MM.1S (cell line): ENCODE data around the gene FCRL6.

Source experiments
- EZH2 ChIP-seq: fragments of 300-600 bp; sonication (generic); optimal IDR thresholded peaks from 2 replicates; pipeline ENCODE3; 2017; ENCODE audit warnings: low read depth, mild to moderate bottlenecking, antibody characterized with exemption, low read length, mixed read lengths
- TF ChIP-seq, protein P1 (sequence below): fragments of 300-600 bp; sonication (generic); IDR thresholded peaks from 2 replicates; pipeline ENCODE4 v1.5.1; 2016; ENCODE audit warnings: antibody characterized with exemption, low read length, mixed read lengths

DNA sequence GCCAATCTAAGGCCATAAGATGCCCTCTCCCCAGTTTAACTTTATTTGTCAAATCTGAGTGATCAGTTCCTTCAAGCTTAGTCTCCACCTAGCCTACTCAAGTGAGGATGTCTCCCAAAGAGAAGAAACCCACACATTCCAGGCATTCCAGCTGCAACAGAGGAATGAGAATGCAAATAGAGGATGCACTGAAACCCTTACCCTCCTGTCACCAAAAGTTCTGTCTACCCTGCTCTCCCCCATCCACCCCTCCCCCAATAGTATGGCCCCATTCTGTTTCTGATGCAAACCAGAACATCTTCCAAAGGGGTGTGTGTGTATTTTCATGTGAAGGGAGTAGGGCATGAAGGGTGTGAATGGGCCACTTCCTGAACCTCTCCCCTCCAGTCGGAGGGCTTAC is 18.4 kb upstream of the FCRL6 start:
- no peak for TF ChIP-seq EZH2
- TF ChIP-seq, protein P1, sequence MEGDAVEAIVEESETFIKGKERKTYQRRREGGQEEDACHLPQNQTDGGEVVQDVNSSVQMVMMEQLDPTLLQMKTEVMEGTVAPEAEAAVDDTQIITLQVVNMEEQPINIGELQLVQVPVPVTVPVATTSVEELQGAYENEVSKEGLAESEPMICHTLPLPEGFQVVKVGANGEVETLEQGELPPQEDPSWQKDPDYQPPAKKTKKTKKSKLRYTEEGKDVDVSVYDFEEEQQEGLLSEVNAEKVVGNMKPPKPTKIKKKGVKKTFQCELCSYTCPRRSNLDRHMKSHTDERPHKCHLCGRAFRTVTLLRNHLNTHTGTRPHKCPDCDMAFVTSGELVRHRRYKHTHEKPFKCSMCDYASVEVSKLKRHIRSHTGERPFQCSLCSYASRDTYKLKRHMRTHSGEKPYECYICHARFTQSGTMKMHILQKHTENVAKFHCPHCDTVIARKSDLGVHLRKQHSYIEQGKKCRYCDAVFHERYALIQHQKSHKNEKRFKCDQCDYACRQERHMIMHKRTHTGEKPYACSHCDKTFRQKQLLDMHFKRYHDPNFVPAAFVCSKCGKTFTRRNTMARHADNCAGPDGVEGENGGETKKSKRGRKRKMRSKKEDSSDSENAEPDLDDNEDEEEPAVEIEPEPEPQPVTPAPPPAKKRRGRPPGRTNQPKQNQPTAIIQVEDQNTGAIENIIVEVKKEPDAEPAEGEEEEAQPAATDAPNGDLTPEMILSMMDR, result no peak
